Parathyroid adenoma (tissue), 2 donors: ENCODE data around the gene BOD1L1.
A peak's percentile ranks its signal among the peaks of the same experiment; 100 is the strongest.

Source experiments
- H2AFZ ChIP-seq: fragments of 300-600 bp; sonication (generic); one replicate; pipeline ENCODE4 v1.7.0; 2017; ENCODE audit warnings: antibody characterized with exemption, mild to moderate bottlenecking
- H3K27ac ChIP-seq: fragments of 300-600 bp; sonication (generic); one replicate; pipeline ENCODE4 v1.7.0; 2017
- H3K27me3 ChIP-seq: fragments of 300-600 bp; sonication (generic); one replicate; pipeline ENCODE4 v1.7.0; 2017; ENCODE audit warnings: low read length; ENCODE audit not compliant: control insufficient read depth, insufficient read depth
- H3K36me3 ChIP-seq: fragments of 300-600 bp; sonication (generic); one replicate; pipeline ENCODE4 v1.7.0; 2017; ENCODE audit warnings: low read length; ENCODE audit not compliant: control insufficient read depth, insufficient read depth
- H3K4me1 ChIP-seq: fragments of 300-600 bp; sonication (generic); one replicate; pipeline ENCODE4 v1.7.0; 2017; ENCODE audit warnings: control low read depth
- H3K4me2 ChIP-seq: fragments of 300-600 bp; sonication (generic); one replicate; pipeline ENCODE4 v1.7.0; 2017; ENCODE audit warnings: low read length
- H3K4me3 ChIP-seq: fragments of 300-600 bp; sonication (generic); one replicate; pipeline ENCODE4 v1.7.0; 2017; ENCODE audit warnings: low read depth, low read length
- H3K79me2 ChIP-seq: fragments of 300-600 bp; sonication (generic); one replicate; pipeline ENCODE4 v1.7.0; 2017; ENCODE audit warnings: control low read depth
- H3K9ac ChIP-seq: fragments of 300-600 bp; sonication (generic); one replicate; pipeline ENCODE4 v1.7.0; 2017; ENCODE audit warnings: mild to moderate bottlenecking
- H3K9me3 ChIP-seq: fragments of 300-600 bp; sonication (generic); one replicate; pipeline ENCODE4 v1.7.0; 2017; ENCODE audit warnings: low read length; ENCODE audit not compliant: control insufficient read depth
- TF ChIP-seq, protein P1 (sequence below): fragments of 300-600 bp; sonication (generic); IDR thresholded peaks from one replicate; pipeline ENCODE4 v1.7.0; 2017; ENCODE audit warnings: antibody characterized with exemption, mild to moderate bottlenecking
- donor health status: primary hyperparathyroidism.

BOD1L1 gene

DNA sequence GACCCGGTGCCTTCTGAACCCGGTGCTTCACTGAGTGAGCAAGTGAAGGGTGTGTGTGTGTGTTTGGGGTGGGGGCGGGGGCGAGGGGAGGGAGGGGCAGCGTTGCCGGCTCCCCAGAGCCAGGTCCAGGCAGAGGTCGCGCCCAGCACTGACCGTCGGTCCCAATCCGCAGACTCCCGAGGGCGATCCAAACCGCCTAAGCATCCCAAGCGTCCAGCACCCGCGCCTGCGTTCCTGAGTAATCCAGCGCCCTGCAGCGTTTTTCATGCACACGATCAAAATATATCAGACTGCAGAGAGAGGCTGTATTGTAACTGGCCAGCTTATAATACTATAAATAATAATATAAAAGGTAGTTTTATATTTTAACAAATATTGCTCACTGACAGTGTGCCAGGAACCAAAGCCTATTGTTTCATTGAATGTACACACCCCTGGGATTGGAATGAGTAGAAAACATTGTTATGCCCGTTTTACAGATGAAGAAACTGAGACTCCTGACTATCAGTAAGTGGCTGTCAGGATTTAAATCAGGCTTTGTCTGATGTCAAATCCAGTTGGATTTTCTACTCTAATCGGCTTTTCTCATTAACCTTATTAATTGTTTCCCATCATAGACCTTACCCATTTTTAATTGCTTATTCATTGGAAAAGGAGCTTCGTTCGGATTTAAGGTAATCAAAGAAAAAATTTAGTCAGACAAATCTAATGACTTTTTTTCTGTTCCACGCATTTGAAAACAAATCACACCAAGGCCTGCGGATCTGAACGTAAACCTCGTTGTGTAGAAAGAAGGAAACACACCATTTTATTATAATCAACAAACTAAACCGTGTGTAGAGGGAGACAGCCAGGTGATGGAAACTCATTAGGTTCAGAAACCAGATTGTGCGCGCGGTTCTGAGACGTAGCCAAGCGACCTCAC lies 79.2 kb downstream of the BOD1L1 start:
- Histone ChIP-seq H3K27ac (no peak overlapping the region), H3K4me1 (no peaks in the 10 kb centered on the region), H3K4me3 (no peak overlapping the region)

DNA sequence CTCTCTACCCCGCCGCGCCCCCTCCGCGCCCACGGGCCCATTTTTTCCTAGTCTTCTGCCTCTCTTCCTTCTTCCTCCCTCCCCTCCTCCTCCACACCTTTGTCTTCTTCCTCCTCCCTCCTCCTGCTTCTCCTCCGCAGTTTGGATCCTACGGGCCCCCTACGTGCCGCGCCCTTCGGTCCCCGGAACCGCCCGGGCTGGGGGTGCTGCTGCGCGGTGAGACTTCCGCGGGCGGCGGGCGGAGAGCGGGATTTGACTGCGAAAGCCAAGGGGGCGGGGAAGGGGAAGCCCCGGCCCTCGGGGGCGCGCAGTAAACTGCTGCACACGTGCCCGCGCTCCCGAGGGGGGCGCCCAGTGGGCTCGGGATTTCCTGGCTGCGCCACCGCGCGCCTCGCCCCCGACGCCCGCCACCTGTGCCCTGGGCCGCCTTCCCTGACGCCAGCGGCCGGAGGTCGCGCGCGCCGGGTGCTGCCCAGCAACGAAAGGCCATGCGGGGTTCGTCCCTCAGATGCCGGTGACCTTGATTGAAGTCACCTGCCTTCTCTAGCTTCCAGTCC lies 80.0 kb downstream of the BOD1L1 start:
- no peaks in the 10 kb centered on the region for H3K36me3 ChIP-seq
- H3K27ac ChIP-seq = no peak overlapping the region
- peak overlapping the region; percentile 39 for H3K4me3 ChIP-seq
- no peaks in the 10 kb centered on the region for H3K79me2 ChIP-seq
- H3K9me3 ChIP-seq = no peaks in the 10 kb centered on the region
- peak overlapping the region; percentile 51 for H3K4me2 ChIP-seq
- TF ChIP-seq, protein P1, sequence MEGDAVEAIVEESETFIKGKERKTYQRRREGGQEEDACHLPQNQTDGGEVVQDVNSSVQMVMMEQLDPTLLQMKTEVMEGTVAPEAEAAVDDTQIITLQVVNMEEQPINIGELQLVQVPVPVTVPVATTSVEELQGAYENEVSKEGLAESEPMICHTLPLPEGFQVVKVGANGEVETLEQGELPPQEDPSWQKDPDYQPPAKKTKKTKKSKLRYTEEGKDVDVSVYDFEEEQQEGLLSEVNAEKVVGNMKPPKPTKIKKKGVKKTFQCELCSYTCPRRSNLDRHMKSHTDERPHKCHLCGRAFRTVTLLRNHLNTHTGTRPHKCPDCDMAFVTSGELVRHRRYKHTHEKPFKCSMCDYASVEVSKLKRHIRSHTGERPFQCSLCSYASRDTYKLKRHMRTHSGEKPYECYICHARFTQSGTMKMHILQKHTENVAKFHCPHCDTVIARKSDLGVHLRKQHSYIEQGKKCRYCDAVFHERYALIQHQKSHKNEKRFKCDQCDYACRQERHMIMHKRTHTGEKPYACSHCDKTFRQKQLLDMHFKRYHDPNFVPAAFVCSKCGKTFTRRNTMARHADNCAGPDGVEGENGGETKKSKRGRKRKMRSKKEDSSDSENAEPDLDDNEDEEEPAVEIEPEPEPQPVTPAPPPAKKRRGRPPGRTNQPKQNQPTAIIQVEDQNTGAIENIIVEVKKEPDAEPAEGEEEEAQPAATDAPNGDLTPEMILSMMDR = no peak
- H3K4me1 ChIP-seq = no peaks in the 10 kb centered on the region
- no peak overlapping the region for H3K9ac ChIP-seq
- peak overlapping the region; percentile 34 for H2AFZ ChIP-seq
- H3K27me3 ChIP-seq = peaks cover 13% of the 10 kb centered on the region

More for the DNA sequence above, 79.2 kb downstream of the BOD1L1 start:
- peak overlapping the region; percentile 64 for H3K4me2 ChIP-seq
- no peak overlapping the region for H3K9ac ChIP-seq
- no peaks in the 10 kb centered on the region for H3K36me3 ChIP-seq
- no peak overlapping the region for H2AFZ ChIP-seq
- H3K27me3 ChIP-seq = peaks cover 13% of the 10 kb centered on the region
- TF ChIP-seq, protein P1 = no peak
- H3K79me2 ChIP-seq = no peaks in the 10 kb centered on the region
- H3K9me3 ChIP-seq = no peaks in the 10 kb centered on the region

GRCh38 chr4:13546941-13547484 lies 80.5 kb downstream of the BOD1L1 start:
- H3K27ac ChIP-seq = no peak overlapping the region
- peak overlapping the region; percentile 39 for H3K4me3 ChIP-seq

GRCh38 chr4:13546142-13546940 lies 81.2 kb downstream of the BOD1L1 start:
- Histone ChIP-seq H3K79me2 (no peaks in the 10 kb centered on the region), H3K4me3 (no peak overlapping the region), H3K27me3 (peaks cover 13% of the 10 kb centered on the region), H2AFZ (no peak overlapping the region), H3K36me3 (no peaks in the 10 kb centered on the region), H3K9ac (no peak overlapping the region), H3K27ac (no peak overlapping the region), H3K4me1 (no peaks in the 10 kb centered on the region), H3K4me2 (peak overlapping the region; percentile 51), H3K9me3 (no peaks in the 10 kb centered on the region)
- TF ChIP-seq, protein P1 = no peak

More at GRCh38 chr4:13546941-13547484, 80.5 kb downstream of the BOD1L1 start:
- Histone ChIP-seq H3K79me2 (no peaks in the 10 kb centered on the region), H3K9me3 (no peaks in the 10 kb centered on the region), H3K4me1 (no peaks in the 10 kb centered on the region), H2AFZ (peak overlapping the region; percentile 34), H3K4me2 (peak overlapping the region; percentile 51), H3K9ac (no peak overlapping the region), H3K27me3 (peaks cover 13% of the 10 kb centered on the region), H3K36me3 (no peaks in the 10 kb centered on the region)
- TF ChIP-seq, protein P1 = no peak
